GM19043 (cell line): ENCODE results near the gene CISH.

Experiments used
- ATAC-seq: cut with Tn5 transposase; IDR thresholded peaks from one replicate; pipeline ENCODE4 v1.9.1; 2021; ENCODE audit warnings: low read depth; ENCODE audit not compliant: unreplicated experiment

Gene CISH

GRCh38 chr3:50611464-50612233 lies at the start of gene CISH:
Gene CISH, minus strand, starts transcription at chr3:50611774. Its CDS starts 124 bp downstream, at chr3:50611650.
- ATAC-seq = peak; percentile 69

- ATAC-seq = no peak
Observed at GRCh38 chr3:50660386-50660785, 48.8 kb upstream of the CISH start.

GRCh38 chr3:50658831-50659230 lies 47.3 kb upstream of the CISH start:
- ATAC-seq = no peak

GRCh38 chr3:50658416-50658815 lies 46.8 kb upstream of the CISH start:
- ATAC-seq = no peak

GRCh38 chr3:50657816-50658215 lies 46.2 kb upstream of the CISH start:
- no peak for ATAC-seq

- ATAC-seq = no peak
Observed at GRCh38 chr3:50657407-50657806, 45.8 kb upstream of the CISH start.

GRCh38 chr3:50656417-50657195 lies 45.0 kb upstream of the CISH start:
- no peak for ATAC-seq

- ATAC-seq = no peak
Observed at GRCh38 chr3:50655009-50655830, 43.6 kb upstream of the CISH start.

GRCh38 chr3:50653937-50654595 lies 42.5 kb upstream of the CISH start:
- ATAC-seq = no peak

- ATAC-seq = no peak
Observed at GRCh38 chr3:50652709-50653108, 41.1 kb upstream of the CISH start.

GRCh38 chr3:50651920-50652529 lies 40.5 kb upstream of the CISH start:
- no peak for ATAC-seq

- ATAC-seq = no peak
Observed at GRCh38 chr3:50651445-50651844, 39.9 kb upstream of the CISH start.

GRCh38 chr3:50650018-50650417 lies 38.4 kb upstream of the CISH start:
- no peak for ATAC-seq

- ATAC-seq = no peak
Observed at GRCh38 chr3:50649451-50649931, 37.9 kb upstream of the CISH start.

- no peak for ATAC-seq
Observed at GRCh38 chr3:50648944-50649343, 37.4 kb upstream of the CISH start.

- ATAC-seq = no peak
Observed at GRCh38 chr3:50648313-50648712, 36.7 kb upstream of the CISH start.

- ATAC-seq = no peak
Observed at GRCh38 chr3:50645378-50645777, 33.8 kb upstream of the CISH start.

- no peak for ATAC-seq
Observed at GRCh38 chr3:50644561-50644960, 33.0 kb upstream of the CISH start.

GRCh38 chr3:50642382-50642781 lies 30.8 kb upstream of the CISH start:
- ATAC-seq = no peak

- no peak for ATAC-seq
Observed at GRCh38 chr3:50639055-50639494, 27.5 kb upstream of the CISH start.
